ENCODE data around the gene TCAF1.
"Not testable (repeated sequence)": the region's sequence is repeated elsewhere in the genome, so short reads cannot be mapped to it uniquely, and the experiment has no call there.

The TCAF1 gene

DNA sequence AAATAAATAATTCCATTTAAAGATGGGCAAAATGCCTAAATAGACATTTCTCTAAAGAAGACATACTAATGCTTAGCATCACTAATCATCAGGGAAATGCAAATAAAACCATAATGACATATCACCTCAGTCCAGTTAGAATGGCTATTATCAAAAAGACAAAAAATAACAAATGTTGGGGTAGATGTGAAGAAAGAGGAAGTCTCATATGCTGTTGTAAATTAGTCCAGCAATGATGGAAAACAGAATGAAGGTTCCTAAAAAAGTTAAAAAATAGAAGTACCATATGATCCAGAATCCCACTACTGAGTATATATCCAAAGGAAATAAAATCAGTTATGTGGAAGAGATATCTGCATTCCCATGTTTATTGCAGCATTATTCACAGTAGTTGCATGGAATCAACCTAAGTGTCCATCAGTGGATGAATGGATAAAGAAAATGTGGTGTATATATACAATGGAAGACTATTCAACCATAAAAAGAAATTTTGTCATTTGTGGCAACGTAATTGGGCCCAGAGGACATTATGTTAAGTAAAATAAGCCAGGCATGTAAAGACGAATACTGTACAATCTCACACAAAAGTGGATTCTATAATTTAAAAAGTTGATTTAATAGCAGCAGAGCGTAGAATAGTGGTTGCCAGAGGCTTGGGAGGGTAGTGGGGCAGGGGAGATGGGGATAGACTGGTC is 52.0 kb downstream of the TCAF1 start:
- no peak for DNase-seq

DNA sequence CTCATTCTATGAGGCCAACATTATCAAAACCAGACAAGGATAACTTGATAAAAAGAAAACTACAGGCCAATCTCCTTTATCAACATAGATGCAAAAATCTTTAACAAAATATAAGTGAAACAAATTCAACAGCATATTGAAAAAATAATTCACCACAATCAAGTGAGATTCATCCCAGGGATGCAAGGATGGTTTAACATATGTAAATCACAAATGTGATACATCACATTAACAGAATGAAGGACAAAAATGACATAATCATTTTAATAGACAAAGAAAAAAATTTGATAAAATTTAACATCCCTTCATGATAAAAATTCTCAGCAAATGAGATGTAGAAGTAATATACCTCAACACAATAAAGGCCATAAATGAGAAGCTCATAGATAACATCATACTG is 53.8 kb downstream of the TCAF1 start:
- DNase-seq: no peak

DNA sequence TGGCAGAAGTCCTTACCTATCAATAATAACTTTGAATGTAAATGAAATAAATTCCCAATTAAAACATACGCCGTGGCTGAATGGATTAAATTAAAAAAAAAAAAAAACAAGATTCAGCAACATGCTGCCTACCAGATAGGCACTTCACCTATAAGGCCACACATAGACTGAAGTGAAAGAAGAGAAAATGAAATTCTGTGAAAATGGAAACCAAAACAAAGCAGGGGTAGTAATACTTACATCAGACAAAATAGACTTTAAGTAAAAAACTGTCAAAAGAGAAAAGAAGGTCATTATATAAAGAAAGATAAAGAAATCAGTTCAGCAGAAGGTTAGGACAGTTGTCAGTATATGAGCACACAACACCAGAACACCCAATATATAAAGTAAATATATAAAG is 55.3 kb downstream of the TCAF1 start:
- no peak for DNase-seq

DNA sequence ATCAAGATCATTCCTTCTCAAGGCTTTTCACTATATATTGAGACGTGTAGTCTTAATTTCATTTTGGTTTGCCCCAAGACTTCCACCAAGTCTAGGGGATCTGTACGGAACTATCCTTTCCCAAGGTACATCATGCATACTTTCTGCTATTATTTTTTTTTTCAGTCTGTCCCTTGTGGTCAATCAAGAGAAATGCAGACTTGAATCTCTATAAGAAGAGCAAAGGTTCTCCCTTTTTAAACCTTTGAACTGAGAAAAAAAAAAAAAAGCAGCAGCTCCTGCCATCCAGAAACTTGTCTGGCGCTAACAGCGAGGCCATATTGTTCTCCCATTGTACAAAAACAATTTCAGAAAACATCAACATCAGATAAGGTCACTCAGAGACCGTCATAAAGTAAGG is 60.3 kb downstream of the TCAF1 start:
- DNase-seq: not testable (repeated sequence)

DNA sequence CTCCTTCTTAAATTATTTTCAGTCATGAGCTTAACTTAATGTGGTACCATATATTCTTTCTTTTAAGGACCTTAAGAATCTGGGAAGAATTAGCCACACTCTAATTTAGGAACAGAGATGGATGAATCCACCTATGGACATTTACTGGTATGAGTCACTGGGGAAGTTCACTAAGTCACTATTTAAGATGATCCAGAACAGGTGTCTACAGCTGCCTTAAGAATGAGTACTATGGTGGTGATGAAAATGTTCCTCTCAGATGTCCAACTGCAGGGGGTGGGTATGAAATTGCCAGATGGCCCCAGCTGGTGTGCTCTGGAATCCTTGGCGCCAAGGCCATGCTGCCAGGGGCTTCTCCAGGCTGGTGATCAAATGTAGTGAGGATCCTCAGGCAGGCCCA is 61.9 kb downstream of the TCAF1 start:
- DNase-seq: not testable (repeated sequence)

DNA sequence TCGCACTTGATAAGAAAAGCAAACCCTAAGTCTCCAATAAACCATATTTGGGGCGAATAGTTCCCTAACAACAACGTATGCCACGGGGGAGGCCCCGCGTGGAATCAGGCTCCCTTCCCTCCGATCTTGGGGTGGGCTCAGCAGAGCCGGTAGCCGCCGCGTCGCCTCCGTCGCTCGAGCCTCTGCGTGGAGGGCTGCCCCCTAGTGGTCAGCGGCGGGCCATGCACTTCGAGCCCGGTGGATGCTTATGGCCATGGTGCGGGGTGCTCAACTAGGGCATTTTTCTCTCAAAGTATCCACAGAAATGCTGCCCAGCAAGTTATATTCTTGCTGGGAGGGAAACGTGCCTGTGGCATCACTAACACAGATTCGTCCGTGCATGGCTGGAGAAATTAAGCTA is 64.8 kb downstream of the TCAF1 start:
- peak; percentile 89 for DNase-seq

- DNase-seq: peak; percentile 94
Measured at GRCh38 chr7:143836622-143837021, 65.4 kb downstream of the TCAF1 start.

DNA sequence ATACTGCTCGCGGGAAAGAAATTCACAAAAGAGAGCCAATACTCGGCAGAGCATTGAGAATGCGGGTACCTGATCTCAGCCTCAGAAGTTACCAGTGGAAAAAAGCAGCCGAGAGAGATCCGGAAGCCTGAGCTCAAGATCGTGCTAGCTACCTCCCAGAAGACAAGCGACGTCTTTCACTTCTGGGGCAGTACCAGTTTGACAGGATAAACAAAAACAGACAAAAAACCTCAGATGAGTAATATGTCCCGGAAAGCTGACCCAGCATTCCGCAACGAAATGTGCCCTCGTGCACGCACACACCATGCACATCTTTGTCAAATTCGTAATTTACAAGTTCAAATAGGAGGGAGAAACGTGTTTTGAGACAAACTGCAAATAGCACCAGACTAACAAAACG is 65.9 kb downstream of the TCAF1 start:
- DNase-seq: not testable (repeated sequence)

- DNase-seq: not testable (repeated sequence)
Measured at GRCh38 chr7:143826578-143826977, 75.4 kb downstream of the TCAF1 start.

DNA sequence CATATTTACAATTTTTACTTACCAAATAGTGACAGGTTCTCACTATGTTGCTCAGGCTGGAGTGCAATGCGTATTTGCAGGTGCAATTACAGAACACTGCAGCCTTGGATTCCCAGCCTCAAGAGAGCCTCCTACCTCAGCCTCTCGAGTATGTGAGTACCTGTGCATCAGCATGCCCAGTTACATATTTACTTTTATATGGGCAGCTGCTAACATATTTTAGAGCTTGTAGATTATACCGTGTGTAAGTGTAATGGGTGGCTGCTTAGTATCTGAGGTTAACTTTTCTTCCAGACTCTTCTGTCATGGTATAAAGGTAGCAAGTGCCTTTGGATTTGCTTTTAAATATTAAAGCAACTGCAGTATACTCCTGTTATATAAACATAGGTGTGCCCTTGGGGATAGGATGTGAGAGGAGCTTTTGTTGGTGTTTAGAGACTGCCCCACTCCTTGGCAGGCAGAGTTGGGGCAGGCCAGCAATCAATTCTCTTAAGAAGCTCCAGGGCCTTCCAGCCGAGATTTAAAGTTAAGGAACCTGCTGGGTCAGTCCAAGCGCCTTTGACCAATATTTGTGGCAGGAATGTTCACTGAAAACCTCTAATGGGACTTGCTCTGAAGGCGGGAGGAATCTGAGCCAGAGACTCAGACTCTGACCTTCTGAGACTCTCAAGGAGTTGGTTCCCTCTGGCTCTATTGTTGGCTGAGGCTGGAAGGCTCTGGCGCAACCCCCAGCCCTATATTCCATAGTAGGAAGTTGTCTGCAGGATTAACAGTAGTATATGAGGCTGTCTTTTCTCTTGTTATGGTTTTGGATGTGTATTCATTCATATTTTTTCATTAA is 77.5 kb downstream of the TCAF1 start:
- not testable (repeated sequence) for DNase-seq

GRCh38 chr7:143823634-143824294 is 78.2 kb downstream of the TCAF1 start:
- not testable (repeated sequence) for DNase-seq

DNA sequence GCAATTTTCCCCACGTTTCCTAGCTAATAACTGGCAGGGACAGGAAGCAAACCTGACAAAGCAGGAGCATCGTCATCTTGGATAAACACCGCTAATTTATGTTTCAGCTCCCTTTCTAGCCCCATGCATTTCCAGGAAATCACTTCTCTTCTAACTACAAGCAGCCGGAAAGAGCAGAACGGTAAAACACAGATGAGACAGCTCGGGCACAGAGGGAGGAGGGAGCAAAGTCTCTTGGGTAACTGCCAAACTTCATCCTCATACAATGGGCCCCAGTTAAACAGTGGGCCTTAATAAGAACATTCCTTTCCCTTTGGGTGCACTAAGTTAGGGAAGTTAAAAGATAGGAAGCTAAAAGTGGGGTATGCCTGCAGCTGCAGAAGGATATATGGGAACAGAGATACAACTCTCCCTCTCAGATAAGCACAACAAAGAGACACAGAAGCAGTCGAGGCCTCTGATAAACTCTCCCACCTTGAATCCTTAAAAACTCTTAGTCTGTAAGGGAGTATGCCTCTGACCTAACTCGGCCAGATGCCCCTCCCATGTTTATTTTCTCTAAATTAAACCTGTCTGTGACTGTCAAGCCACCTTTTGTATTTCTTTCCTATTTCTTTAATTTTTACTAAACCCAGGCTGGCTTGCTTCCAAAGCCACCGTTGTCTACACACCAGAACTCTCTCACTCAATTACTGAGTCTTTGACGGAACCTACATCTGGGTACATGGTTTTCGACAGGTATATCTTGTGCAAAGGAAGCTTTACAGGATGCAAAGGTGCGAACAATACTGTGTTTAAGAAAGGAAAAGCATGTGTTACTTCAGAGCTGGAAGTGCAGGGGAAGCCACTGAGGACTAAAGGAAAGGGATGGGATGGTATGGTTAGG is 80.3 kb downstream of the TCAF1 start:
- not testable (repeated sequence) for DNase-seq

- not testable (repeated sequence) for DNase-seq
Measured at GRCh38 chr7:143817873-143818272, 84.1 kb downstream of the TCAF1 start.

- not testable (repeated sequence) for DNase-seq
Measured at GRCh38 chr7:143816471-143817133, 85.4 kb downstream of the TCAF1 start.

DNA sequence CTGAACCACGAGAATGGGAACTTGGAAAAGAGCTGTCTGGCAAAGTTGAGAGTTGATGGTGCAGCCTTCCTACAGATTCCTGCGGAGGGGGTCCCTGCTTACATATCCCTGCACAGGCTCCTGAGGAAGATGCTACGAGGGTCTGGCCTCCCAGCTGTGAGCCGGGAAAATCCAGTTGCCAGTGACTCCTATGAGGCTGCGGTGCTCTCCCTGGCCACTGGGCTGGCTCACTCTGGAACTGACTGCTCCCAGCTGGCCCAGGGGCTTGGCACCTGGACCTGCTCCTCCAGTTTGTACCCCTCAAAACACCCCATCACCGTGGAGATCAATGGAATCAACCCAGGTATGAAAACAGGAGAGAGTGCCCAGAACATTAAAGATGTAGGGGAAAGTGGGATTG is 91.3 kb downstream of the TCAF1 start:
- not testable (repeated sequence) for DNase-seq

- not testable (repeated sequence) for DNase-seq
Measured at GRCh38 chr7:143806664-143807071, 95.3 kb downstream of the TCAF1 start.

Measured in CD4-positive, alpha-beta T cell treated with Interferon gamma for 1 hour (primary cell).